ENCODE results near the gene OPA1.

DNA sequence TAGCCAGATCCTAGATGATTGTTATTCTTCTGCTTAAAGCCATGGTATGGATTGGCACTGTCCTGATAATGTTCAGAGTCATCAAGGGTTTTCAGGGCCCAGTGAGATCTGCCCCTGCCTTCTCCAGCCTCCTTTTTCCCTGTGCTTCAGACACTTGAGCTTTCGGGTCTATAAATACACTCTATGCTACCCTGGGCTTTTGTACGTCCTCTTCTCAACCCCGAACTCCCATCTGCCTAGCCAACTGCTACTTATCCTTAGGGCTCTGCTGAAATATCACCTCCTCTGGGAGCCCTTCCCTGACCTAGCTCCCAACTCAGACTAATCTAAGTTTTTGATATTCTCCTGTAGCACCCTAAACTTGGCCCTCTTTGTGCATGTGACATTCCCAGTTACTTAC is 115.3 kb downstream of the OPA1 start:
- TF ChIP-seq, protein P1, sequence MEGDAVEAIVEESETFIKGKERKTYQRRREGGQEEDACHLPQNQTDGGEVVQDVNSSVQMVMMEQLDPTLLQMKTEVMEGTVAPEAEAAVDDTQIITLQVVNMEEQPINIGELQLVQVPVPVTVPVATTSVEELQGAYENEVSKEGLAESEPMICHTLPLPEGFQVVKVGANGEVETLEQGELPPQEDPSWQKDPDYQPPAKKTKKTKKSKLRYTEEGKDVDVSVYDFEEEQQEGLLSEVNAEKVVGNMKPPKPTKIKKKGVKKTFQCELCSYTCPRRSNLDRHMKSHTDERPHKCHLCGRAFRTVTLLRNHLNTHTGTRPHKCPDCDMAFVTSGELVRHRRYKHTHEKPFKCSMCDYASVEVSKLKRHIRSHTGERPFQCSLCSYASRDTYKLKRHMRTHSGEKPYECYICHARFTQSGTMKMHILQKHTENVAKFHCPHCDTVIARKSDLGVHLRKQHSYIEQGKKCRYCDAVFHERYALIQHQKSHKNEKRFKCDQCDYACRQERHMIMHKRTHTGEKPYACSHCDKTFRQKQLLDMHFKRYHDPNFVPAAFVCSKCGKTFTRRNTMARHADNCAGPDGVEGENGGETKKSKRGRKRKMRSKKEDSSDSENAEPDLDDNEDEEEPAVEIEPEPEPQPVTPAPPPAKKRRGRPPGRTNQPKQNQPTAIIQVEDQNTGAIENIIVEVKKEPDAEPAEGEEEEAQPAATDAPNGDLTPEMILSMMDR (IDR thresholded peaks at IDR 0.05): no peak
- no peak for TF ChIP-seq POLR2A (IDR thresholded peaks at IDR 0.05)
- no peak for TF ChIP-seq EP300 (IDR thresholded peaks at IDR 0.05)
